ENCODE measurements around the gene RIMS4.

RIMS4 gene

GRCh38 chr20:44750081-44750805 lies 60.1 kb downstream of the RIMS4 start:
- TF ChIP-seq CTCF (IDR thresholded peaks at IDR 0.05; ENCODE audit: borderline replicate concordance, insufficient read depth, low read depth, low read length), result no peak
- H3K4me3 ChIP-seq (ENCODE audit: low read depth, low read length), result no peak overlapping the region

DNA sequence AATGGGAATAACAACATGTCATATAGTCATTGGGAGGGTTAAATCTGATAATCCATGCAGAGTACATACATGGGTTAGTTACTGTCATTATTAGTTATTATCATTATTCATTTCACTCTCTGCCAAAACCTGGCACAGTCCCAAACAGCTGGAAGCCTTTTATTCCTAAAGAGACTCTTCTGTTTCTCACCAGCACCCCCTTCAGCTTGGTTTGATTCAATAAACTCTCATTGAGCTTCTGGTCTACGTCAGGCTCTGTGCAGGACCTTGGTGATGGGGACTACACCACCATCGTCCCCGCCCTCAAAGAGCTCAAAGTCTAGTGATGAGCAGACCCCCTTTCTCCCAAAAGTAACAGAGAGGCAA lies 62.4 kb downstream of the RIMS4 start:
- H3K4me3 ChIP-seq (ENCODE audit: low read depth, low read length), result no peak overlapping the region
- no peak for TF ChIP-seq CTCF (IDR thresholded peaks at IDR 0.05; ENCODE audit: borderline replicate concordance, insufficient read depth, low read depth, low read length)

- TF ChIP-seq CTCF (IDR thresholded peaks at IDR 0.05; ENCODE audit: borderline replicate concordance, insufficient read depth, low read depth, low read length), result peak; percentile 67
- no peak overlapping the region for H3K4me3 ChIP-seq (ENCODE audit: low read depth, low read length)
Measured at GRCh38 chr20:44747166-44748004, 63.0 kb downstream of the RIMS4 start.

GRCh38 chr20:44746367-44747165 lies 63.8 kb downstream of the RIMS4 start:
- no peak overlapping the region for H3K4me3 ChIP-seq (ENCODE audit: low read depth, low read length)
- TF ChIP-seq CTCF (IDR thresholded peaks at IDR 0.05; ENCODE audit: borderline replicate concordance, insufficient read depth, low read depth, low read length), result no peak

- TF ChIP-seq CTCF (IDR thresholded peaks at IDR 0.05; ENCODE audit: borderline replicate concordance, insufficient read depth, low read depth, low read length), result no peak
- H3K4me3 ChIP-seq (ENCODE audit: low read depth, low read length), result no peak within 1 kb of the TSS
Measured at GRCh38 chr20:44745598-44746366, 64.6 kb downstream of the RIMS4 start, which contains the start of gene KCNK15. TSS of gene KCNK15 (plus strand) at chr20:44745865. CDS start at chr20:44745911, 46 bp downstream.

- no peak for TF ChIP-seq CTCF (IDR thresholded peaks at IDR 0.05; ENCODE audit: borderline replicate concordance, insufficient read depth, low read depth, low read length)
Measured at GRCh38 chr20:44745122-44745597, 65.2 kb downstream of the RIMS4 start.

More at GRCh38 chr20:44745122-44745597, 65.2 kb downstream of the RIMS4 start:
- no peak overlapping the region for H3K4me3 ChIP-seq (ENCODE audit: low read depth, low read length)
